GM12891 (cell line): ENCODE measurements around the gene TRIM47.

Experiments used
- PAX5 ChIP-seq: IDR thresholded peaks from 2 replicates; pipeline ENCODE4 v1.6.1; 2011; ENCODE audit warnings: low read length, moderate library complexity, mild to moderate bottlenecking; ENCODE audit not compliant: insufficient read depth, severe bottlenecking
- POLR2AphosphoS5 ChIP-seq: IDR thresholded peaks from 2 replicates; pipeline ENCODE4 v1.6.1; 2011; ENCODE audit warnings: low read depth, low read length, control low read depth
- POU2F2 ChIP-seq: IDR thresholded peaks from 2 replicates; pipeline ENCODE4 v1.6.1; 2011; ENCODE audit warnings: low read depth, mild to moderate bottlenecking, control low read depth, low read length, moderate library complexity
- SPI1 ChIP-seq: IDR thresholded peaks from 2 replicates; pipeline ENCODE4 v1.6.1; 2011; ENCODE audit warnings: low read depth, low read length, control low read depth
- TAF1 ChIP-seq: IDR thresholded peaks from 2 replicates; pipeline ENCODE4 v1.6.1; 2011; ENCODE audit warnings: low read depth, low read length, control low read depth

DNA sequence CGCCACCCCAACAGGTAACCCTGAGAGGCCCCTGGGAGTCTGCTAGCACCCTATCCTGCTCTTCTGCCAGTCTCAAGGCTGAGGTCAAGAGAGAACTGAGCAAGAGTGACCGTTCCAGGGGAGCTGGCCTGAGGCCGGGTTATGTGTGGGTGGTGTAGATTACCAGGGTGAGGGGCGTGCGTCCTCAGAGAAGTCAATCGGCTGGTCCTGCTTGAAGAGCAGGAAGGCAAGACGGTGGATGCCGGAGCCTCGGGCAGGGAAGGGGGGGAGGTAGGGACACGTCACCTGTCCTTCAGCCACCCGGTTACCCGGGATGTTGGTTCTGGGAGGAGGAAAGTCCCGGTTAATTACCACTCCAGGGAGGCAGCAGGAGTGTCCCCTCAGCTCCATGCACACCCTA is 21.0 kb upstream of the TRIM47 start:
- TF ChIP-seq SPI1 (no peak), POLR2AphosphoS5 (no peak), TAF1 (no peak), POU2F2 (no peak), PAX5 (no peak)
